GM18498 (cell line): ENCODE results near the gene EML1.

Experiments
- ATAC-seq: cut with Tn5 transposase; IDR thresholded peaks from one replicate; pipeline ENCODE4 v1.9.1; 2021; ENCODE audit warnings: mild to moderate bottlenecking, moderate library complexity; ENCODE audit not compliant: unreplicated experiment

Gene EML1

GRCh38 chr14:99793213-99794150 lies at the start of gene EML1:
TSS of gene EML1 (plus strand) at chr14:99793413. CDS start at chr14:99793477, 64 bp downstream.
- peak; percentile 94 for ATAC-seq

- ATAC-seq, result no peak
Measured at GRCh38 chr14:99744199-99744872, 48.9 kb upstream of the EML1 start.

- no peak for ATAC-seq
Measured at GRCh38 chr14:99744873-99745224, 48.4 kb upstream of the EML1 start.

GRCh38 chr14:99745307-99745951 lies 47.8 kb upstream of the EML1 start:
- no peak for ATAC-seq

- no peak for ATAC-seq
Measured at GRCh38 chr14:99747167-99747566, 46.0 kb upstream of the EML1 start.

- no peak for ATAC-seq
Measured at GRCh38 chr14:99747582-99748330, 45.5 kb upstream of the EML1 start.

GRCh38 chr14:99748529-99748928 lies 44.7 kb upstream of the EML1 start:
- ATAC-seq, result no peak

GRCh38 chr14:99749142-99749541 lies 44.1 kb upstream of the EML1 start:
- no peak for ATAC-seq

GRCh38 chr14:99749763-99750715 lies 43.2 kb upstream of the EML1 start:
- no peak for ATAC-seq

- ATAC-seq, result no peak
Measured at GRCh38 chr14:99750746-99751450, 42.3 kb upstream of the EML1 start.

- no peak for ATAC-seq
Measured at GRCh38 chr14:99751539-99752485, 41.4 kb upstream of the EML1 start.

- ATAC-seq, result no peak
Measured at GRCh38 chr14:99752486-99753121, 40.6 kb upstream of the EML1 start.

- ATAC-seq, result no peak
Measured at GRCh38 chr14:99753225-99754140, 39.7 kb upstream of the EML1 start.

GRCh38 chr14:99754141-99755067 lies 38.8 kb upstream of the EML1 start:
- no peak for ATAC-seq

GRCh38 chr14:99755068-99755405 lies 38.2 kb upstream of the EML1 start:
- no peak for ATAC-seq
